IPS-18c (cell line): Measurements from ENCODE around the gene COPG2.

Experiments
- H3K4me3 ChIP-seq: 2 replicates; pipeline ENCODE4 v1.7.0; 2013; ENCODE audit warnings: low read depth, mild to moderate bottlenecking, low read length, moderate library complexity; ENCODE audit not compliant: insufficient read depth
- H3K9me3 ChIP-seq: one replicate; pipeline ENCODE4 v1.6.1; 2013; ENCODE audit warnings: mild to moderate bottlenecking, low read length, moderate library complexity; ENCODE audit not compliant: control insufficient read depth, insufficient read depth

The COPG2 gene

GRCh38 chr7:130473876-130474275, 194.7 kb downstream of the COPG2 start:
- Histone ChIP-seq H3K4me3 (no peak overlapping the region), H3K9me3 (peaks cover 3% of the 10 kb centered on the region)

GRCh38 chr7:130473289-130473688, 195.3 kb downstream of the COPG2 start:
- Histone ChIP-seq H3K9me3 (peaks cover 3% of the 10 kb centered on the region), H3K4me3 (no peak overlapping the region)

GRCh38 chr7:130471974-130472373, 196.6 kb downstream of the COPG2 start:
- H3K9me3 ChIP-seq, result peaks cover 3% of the 10 kb centered on the region
- H3K4me3 ChIP-seq, result no peak overlapping the region

GRCh38 chr7:130468612-130469011, 199.9 kb downstream of the COPG2 start:
- Histone ChIP-seq H3K4me3 (no peak overlapping the region), H3K9me3 (no peaks in the 10 kb centered on the region)

- H3K4me3 ChIP-seq, result no peak overlapping the region
- peaks cover 3% of the 10 kb centered on the region for H3K9me3 ChIP-seq
These were observed 204.8 kb downstream of the COPG2 start for GRCh38 chr7:130463553-130464434.

GRCh38 chr7:130461272-130461671, 207.3 kb downstream of the COPG2 start:
- Histone ChIP-seq H3K4me3 (no peak overlapping the region), H3K9me3 (peaks cover 3% of the 10 kb centered on the region)

- Histone ChIP-seq H3K9me3 (peaks cover 3% of the 10 kb centered on the region), H3K4me3 (no peak overlapping the region)
These were observed 210.3 kb downstream of the COPG2 start for GRCh38 chr7:130458257-130458656.
